HG03045 (cell line): ENCODE measurements around the gene NEAT1.

ENCODE experiments used
- ATAC-seq: cut with Tn5 transposase; IDR thresholded peaks from one replicate; pipeline ENCODE4 v1.9.1; 2021; ENCODE audit warnings: mild to moderate bottlenecking, moderate library complexity; ENCODE audit not compliant: unreplicated experiment

The NEAT1 gene

DNA sequence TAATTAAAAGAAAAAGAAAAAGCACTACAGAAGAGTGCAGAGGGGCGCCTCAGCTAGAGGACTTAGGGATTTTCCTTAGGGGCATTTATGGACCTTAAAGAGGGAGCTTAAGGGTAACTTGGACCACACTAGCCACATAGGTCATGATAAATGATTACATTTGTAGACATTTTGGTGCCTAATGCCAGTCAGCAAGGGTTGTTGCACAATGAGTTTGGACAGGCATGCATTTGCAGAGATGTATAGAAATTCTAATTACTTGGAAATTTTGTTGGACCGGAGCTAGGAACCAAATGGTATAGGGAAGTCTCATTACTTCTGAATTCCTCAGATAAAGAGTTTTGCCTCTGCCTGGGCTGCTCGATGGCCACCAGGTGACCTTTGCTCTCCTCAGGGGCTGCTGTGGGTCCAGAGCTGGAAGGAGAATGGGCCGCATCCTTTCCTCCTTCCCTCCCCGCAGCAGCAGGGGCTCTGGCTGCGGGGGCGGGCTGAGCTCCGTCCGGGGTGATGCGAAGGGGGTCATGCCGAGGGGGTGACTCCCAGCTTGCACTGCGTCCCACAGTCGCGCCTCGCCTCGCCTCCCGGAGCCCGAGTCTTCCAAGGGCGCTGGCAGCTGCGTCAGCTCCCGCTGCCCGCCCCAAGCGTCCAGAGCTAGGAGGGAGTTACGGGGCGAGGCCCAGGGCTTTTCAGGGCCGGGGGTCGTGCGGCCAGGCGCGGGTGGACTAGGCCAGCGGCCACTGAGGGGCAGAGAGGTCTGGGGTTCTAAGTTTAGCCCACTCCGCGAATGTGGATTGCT is 56.0 kb downstream of the NEAT1 start:
- ATAC-seq, result no peak

GRCh38 chr11:65479184-65480145 is 56.9 kb downstream of the NEAT1 start:
- no peak for ATAC-seq

- no peak for ATAC-seq
These were observed 59.8 kb downstream of the NEAT1 start for GRCh38 chr11:65482306-65482850.

GRCh38 chr11:65485920-65486219 is 63.3 kb downstream of the NEAT1 start:
- no peak for ATAC-seq

GRCh38 chr11:65486570-65487466 is 64.2 kb downstream of the NEAT1 start:
- no peak for ATAC-seq

DNA sequence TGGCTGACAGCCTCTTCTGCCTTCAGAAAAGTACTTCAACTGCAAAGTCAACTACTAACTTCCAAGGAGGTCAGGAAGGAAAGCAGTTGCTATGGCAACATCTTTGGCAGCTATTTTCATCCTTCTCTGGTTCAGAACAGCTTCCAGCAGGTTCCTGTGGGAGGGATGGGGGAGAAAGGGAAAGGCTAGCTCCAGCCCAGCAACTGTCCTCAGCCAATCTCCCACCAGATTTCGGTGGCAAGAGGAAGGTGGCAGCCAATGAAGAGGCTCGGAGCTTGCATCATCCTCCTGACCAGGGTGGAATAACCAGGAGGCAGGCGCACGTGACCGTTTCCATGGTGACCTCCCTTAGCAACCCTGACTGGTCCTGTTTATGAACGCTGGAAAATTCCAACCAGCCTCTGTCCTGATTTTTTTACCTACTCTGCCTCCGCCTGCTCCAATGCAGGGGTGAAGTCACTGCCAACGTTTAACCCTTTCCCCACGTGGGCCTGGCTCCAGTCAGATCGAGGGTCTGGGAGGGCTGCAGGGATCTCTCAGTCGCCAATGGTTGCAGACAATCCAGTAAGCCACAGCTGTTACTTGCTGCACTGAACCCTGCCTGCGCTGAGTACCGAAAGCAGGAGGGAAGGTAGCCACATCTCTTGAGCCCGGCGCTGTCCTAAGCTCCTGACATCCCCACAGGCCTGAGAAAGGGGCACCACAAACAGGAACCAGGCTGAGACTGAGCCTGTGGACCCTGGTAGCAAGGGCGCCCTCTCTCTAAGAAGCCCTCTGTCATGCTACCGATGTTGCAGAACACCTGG is 65.1 kb downstream of the NEAT1 start:
- ATAC-seq, result no peak

DNA sequence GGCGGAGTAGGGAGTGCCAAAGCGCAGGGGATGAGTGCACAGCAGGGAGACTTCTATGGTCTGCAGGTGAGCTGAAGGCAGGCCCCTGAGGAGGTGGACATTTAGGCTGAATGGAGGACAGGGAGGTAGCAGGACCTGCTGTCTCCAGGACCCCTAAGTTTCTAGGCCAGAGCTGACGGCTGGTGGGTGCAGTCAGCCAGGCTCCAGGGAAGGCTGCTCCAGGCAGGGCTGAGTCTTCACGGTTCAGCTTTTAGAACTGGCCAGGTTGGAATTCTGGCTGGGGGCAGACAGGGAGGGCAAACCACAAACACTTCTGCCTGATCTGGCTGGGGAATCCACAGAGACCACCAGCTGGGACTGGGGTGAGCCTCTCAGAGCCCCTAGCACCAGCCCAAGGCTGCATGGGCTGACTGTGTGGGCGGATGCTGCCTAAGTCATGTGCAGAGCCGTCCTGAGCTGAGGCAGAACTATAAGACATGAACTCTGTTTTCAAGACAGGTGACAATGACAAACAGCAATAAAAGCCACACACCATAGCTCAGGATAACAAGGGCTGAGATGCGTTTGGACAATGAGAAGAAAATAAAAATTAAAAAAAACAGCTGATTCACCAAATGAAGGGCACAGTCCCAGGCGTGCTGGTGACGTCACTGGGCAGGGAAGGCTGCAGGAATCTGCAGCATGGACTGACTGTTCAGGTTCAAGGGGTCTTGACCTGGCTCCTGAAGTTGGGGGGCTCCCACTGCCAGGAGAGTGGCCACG is 65.9 kb downstream of the NEAT1 start:
- ATAC-seq, result no peak

DNA sequence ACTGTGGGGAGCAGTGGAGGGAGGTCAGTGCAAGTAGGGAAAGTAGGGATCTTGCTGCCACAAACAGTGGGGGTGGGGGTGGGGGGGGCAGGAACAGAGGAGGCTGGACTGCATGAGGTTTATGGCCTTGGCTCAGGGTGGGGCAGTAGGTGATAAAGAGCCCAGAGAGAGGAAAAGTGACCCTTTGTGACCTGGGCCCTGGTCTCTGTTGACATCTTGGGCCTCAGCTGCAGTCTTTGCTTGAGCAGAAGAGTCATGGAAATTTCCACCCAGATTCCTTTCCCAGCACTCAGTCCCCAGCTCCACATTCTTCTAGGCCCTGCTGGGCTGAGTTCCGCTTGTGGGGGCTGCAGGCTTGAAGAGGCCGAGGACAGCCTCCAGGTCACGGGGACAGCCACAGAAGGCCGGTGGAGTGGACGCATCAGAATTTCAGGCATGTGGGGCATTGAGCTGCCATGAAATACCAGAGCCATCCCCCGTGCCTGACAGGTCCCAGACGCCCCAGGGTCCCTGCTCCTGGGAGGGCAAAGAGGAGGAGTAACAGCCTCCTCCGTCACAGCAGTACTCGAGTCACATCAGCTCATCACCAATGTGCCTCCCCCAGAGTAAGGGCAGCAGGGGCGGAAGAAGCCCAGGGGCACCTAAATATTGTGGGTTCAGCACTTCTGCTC is 66.6 kb downstream of the NEAT1 start:
- no peak for ATAC-seq

DNA sequence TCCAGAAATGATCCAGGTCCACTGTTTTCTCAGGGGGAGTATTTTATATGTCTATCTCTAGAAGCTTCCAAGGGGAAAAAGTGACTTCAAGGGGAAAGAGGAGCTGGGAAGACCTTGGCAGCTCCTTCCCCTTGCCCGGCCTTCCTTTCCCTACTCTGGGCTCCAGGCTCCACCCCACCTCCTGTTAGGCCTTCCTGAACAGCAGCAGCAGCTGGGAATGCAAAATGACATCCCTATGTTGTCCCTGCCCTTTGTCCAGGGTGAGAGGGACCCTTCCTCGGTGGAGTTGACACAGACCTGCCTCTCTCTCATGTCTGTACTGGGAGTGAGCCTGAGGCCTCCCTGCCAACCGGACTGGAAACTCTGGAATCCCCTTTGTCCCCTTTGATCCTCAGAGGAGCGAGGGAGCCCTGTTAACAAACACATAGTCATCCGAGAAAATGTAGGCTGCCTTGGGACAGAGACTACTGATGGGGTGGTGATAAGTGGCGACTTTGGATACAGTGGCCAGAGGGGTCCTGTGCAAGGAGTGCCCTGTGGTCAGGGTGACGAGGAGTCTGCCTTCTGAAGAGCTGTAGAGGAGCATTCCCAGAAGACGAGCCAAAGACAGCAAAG is 67.2 kb downstream of the NEAT1 start:
- no peak for ATAC-seq

DNA sequence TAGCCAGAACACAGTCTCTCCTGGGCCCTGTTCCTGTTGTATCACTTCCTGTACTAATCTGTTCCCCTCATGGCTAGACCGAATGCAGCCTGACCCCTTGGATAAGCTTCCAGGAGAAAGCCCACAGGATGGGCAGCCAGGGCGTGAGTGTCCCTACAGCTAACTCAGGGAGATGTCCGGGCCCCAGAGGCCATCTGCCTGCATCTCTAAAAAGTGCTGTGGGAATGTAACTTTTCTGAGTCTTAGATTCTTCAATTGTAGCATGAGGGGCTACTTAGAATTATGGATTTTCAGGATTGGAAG is 68.5 kb downstream of the NEAT1 start:
- no peak for ATAC-seq

- no peak for ATAC-seq
These were observed 69.2 kb downstream of the NEAT1 start for GRCh38 chr11:65491614-65492386.

GRCh38 chr11:65492387-65492636 is 69.7 kb downstream of the NEAT1 start:
- ATAC-seq, result no peak

- no peak for ATAC-seq
These were observed 70.2 kb downstream of the NEAT1 start for GRCh38 chr11:65492637-65493366.

DNA sequence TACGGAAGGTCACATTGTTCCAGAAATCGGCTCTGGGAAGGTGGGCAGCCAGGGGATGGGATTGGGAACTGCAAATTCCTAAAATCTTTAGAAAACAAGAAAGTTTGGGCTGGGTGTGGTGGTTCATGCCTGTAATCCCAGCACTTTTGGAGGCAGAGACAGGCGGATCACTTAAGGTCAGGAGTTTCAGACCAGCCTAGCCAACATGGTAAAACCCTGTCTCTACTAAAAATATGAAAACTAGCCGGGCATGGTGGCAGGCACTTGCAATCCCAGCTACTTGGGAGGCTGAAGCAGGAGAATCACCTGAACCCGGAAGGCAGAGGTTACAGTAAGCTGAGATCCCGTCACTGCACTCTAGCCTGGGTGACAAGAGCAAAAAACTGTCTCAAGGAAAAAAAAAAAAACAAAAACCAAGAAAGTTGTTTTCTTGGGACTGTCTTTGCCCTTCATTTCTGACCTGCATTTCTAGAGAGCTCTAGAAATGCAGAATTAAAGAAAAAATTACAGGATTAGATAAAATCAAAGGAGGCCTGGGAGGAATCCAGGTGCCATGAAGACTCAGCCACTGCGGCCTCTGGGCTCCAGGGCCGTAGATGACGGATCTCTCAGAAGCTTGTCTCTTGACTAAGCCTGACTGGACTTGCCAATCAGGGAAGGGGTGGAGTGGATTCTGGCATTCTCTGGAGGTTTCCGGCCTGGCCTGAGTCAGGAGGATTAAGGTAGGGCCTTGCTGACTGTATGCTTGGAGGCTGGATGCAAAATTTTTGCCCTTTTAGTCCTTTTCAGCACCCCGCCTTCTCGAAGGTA is 71.0 kb downstream of the NEAT1 start:
- no peak for ATAC-seq
